Measurements from ENCODE around the gene KANSL1. TPM values are rescaled to one million over a fixed set of nuclear protein-coding genes. Genes with fewer than 3 reads are reported as not detected.
"Not testable (repeated sequence)": the region's sequence is repeated elsewhere in the genome, so short reads cannot be mapped to it uniquely, and the experiment has no call there.

Gene KANSL1
- total and polyA plus RNA-seq, 2 donors (not counting 1 experiment from before 2014, with no cell fraction given), result 36.8 to 233 TPM

- no peak overlapping the region for H3K27ac Mint-ChIP-seq
- 100% methylated on average over 1 of the region's 6 CpGs for WGBS (ENCODE audit: insufficient coverage)
- Histone ChIP-seq H3K27ac (ENCODE audit: low read length in 2 of 2) (no peak overlapping the region), H3K9me3 (ENCODE audit: control extremely low read depth in 1 of 3, control insufficient read depth in 2 of 3, insufficient read depth in 1 of 3, low read length in 2 of 3) (no peaks in the 10 kb centered on the region), H4K20me1 (ENCODE audit: control insufficient read depth, insufficient read depth, low read length, poor library complexity, severe bottlenecking) (peaks cover 100% of the 10 kb centered on the region), H3K27me3 (replicated peaks in 1 of 4; ENCODE audit: control extremely low read depth in 1 of 4, control insufficient read depth in 3 of 4, insufficient read depth in 4 of 4, low read length in 3 of 4) (no peaks in the 10 kb centered on the region), H3K9ac (ENCODE audit: low read length) (no peak overlapping the region), H3K79me2 (ENCODE audit: control insufficient read depth, insufficient read depth, low read length) (peaks cover 100% of the 10 kb centered on the region), H3K4me1 (ENCODE audit: control insufficient read depth in 2 of 2, insufficient read depth in 2 of 2, low read length in 2 of 2) (peaks cover under 1 to 8% of the 10 kb centered on the region in 2 donors), H3K4me3 (ENCODE audit: control extremely low read depth in 1 of 5, extremely low read depth in 1 of 5, insufficient read depth in 1 of 5, low read depth in 2 of 5, low read length in 4 of 5) (no peak overlapping the region), H2AFZ (ENCODE audit: insufficient read depth, low read depth, low read length, poor library complexity, severe bottlenecking) (no peak overlapping the region), H3K36me3 (replicated peaks in 1 of 2; ENCODE audit: control extremely low read depth in 1 of 2, control insufficient read depth in 1 of 2, extremely low read depth in 1 of 2, insufficient read depth in 2 of 2, low read length in 1 of 2) (no peaks in the 10 kb centered on the region), H3K4me2 (replicated peaks; ENCODE audit: low read depth, low read length, poor library complexity, severe bottlenecking) (no peak overlapping the region)
- peaks cover 65% of the 10 kb centered on the region for H3K4me1 Mint-ChIP-seq
- intact Hi-C loops (cut with micrococcal nuclease), result no loop called here
- no peak overlapping the region for H3K4me3 Mint-ChIP-seq
- no peaks in the 10 kb centered on the region for H3K9me3 Mint-ChIP-seq (ENCODE audit: insufficient read depth)
- ATAC-seq (ENCODE audit: low read depth), result no peak
- H3K27me3 Mint-ChIP-seq, result no peaks in the 10 kb centered on the region
- CTCF ChIA-PET, result no interaction called here
- POLR2A ChIA-PET, result no interaction called here
- no peak for TF ChIP-seq EZH2 (IDR thresholded peaks at IDR 0.05; ENCODE audit: borderline replicate concordance, insufficient read depth, low read depth, low read length, poor library complexity, severe bottlenecking)
- no peak for TF ChIP-seq CTCF (IDR thresholded peaks at IDR 0.05)
- no peak for DNase-seq
Measured at GRCh38 chr17:46115699-46116098, 77.5 kb downstream of the KANSL1 start.

- intact Hi-C loops (cut with micrococcal nuclease); H3K27ac ChIP-seq (ENCODE audit: low read length in 2 of 2); H3K9me3 ChIP-seq (ENCODE audit: control extremely low read depth in 1 of 3, control insufficient read depth in 2 of 3, insufficient read depth in 1 of 3, low read length in 2 of 3); H3K36me3 ChIP-seq (replicated peaks in 1 of 2; ENCODE audit: control extremely low read depth in 1 of 2, control insufficient read depth in 1 of 2, extremely low read depth in 1 of 2, insufficient read depth in 2 of 2, low read length in 1 of 2); H3K4me3 Mint-ChIP-seq; H3K4me3 ChIP-seq (ENCODE audit: control extremely low read depth in 1 of 5, extremely low read depth in 1 of 5, insufficient read depth in 1 of 5, low read depth in 2 of 5, low read length in 4 of 5); CTCF ChIA-PET; ATAC-seq (ENCODE audit: low read depth); DNase-seq; H3K9me3 Mint-ChIP-seq (ENCODE audit: insufficient read depth); H2AFZ ChIP-seq (ENCODE audit: insufficient read depth, low read depth, low read length, poor library complexity, severe bottlenecking); H3K9ac ChIP-seq (ENCODE audit: low read length); H3K27me3 Mint-ChIP-seq; H3K4me2 ChIP-seq (replicated peaks; ENCODE audit: low read depth, low read length, poor library complexity, severe bottlenecking); H3K27ac Mint-ChIP-seq; POLR2A ChIA-PET; H3K27me3 ChIP-seq (replicated peaks in 1 of 4; ENCODE audit: control extremely low read depth in 1 of 4, control insufficient read depth in 3 of 4, insufficient read depth in 4 of 4, low read length in 3 of 4): not testable (repeated sequence)
- H4K20me1 ChIP-seq (ENCODE audit: control insufficient read depth, insufficient read depth, low read length, poor library complexity, severe bottlenecking), result peaks cover 99% of the 10 kb centered on the region
- peaks cover 13% of the 10 kb centered on the region in 2 donors for H3K4me1 ChIP-seq (ENCODE audit: control insufficient read depth in 2 of 2, insufficient read depth in 2 of 2, low read length in 2 of 2)
- peaks cover 76% of the 10 kb centered on the region for H3K4me1 Mint-ChIP-seq
- peaks cover 100% of the 10 kb centered on the region for H3K79me2 ChIP-seq (ENCODE audit: control insufficient read depth, insufficient read depth, low read length)
- 100% methylated on average over 7 of the region's 11 CpGs for WGBS (ENCODE audit: insufficient coverage)
Measured at GRCh38 chr17:46111236-46111635, 82.0 kb downstream of the KANSL1 start.
